HepG2 (cell line): ENCODE measurements around the gene ATAD2B. TPM values are rescaled to one million over a fixed set of nuclear protein-coding genes. Genes with fewer than 3 reads are reported as not detected.

Source experiments
- ELF4 ChIP-seq: sonication (generic); formaldehyde crosslinking; IDR thresholded peaks from 2 replicates; pipeline ENCODE4 v1.5.0; 2020; ENCODE audit warnings: missing genetic modification reagents, mild to moderate bottlenecking, moderate library complexity, borderline replicate concordance
- HDAC2 ChIP-seq: sonication (generic); formaldehyde crosslinking; IDR thresholded peaks from 2 replicates; pipeline ENCODE4 v1.4.0; 2020; ENCODE audit warnings: missing genetic modification reagents
- IRX3 ChIP-seq: sonication (generic); formaldehyde crosslinking; IDR thresholded peaks from 2 replicates; pipeline ENCODE4 v1.8.1; 2023; ENCODE audit warnings: mild to moderate bottlenecking, low read depth, missing genetic modification reagents, borderline replicate concordance
- MED8 ChIP-seq: sonication (generic); formaldehyde crosslinking; IDR thresholded peaks from 2 replicates; pipeline ENCODE4 v1.8.1; 2023; ENCODE audit warnings: mild to moderate bottlenecking, missing genetic modification reagents; ENCODE audit not compliant: insufficient replicate concordance
- POLR2G ChIP-seq: fragments of 200-400 bp; formaldehyde crosslinking; IDR thresholded peaks from 2 replicates; pipeline ENCODE4 v1.6.1; 2018; ENCODE audit warnings: mild to moderate bottlenecking, low read depth, low read length, moderate library complexity
- SRF ChIP-seq: IDR thresholded peaks from 2 replicates; pipeline ENCODE4 v1.6.1; 2011; ENCODE audit warnings: mild to moderate bottlenecking, low read depth, low read length, moderate library complexity
- TCF12 ChIP-seq, 2 experiments: fragments of 450-650 bp in 1 of 2; sonication (generic) in 1 of 2; formaldehyde crosslinking in 1 of 2; IDR thresholded peaks; 2 replicates each; pipeline versions ENCODE4 v1.6.1 to v1.8.0; 2017 to 2022; ENCODE audit warnings: antibody characterized with exemption in 1 of 2, mild to moderate bottlenecking in 1 of 2, missing genetic modification reagents in 1 of 2, moderate library complexity in 1 of 2
- ZNF24 ChIP-seq: fragments of 450-650 bp; IDR thresholded peaks from 2 replicates; pipeline ENCODE4 v1.6.1; 2017; ENCODE audit warnings: antibody characterized with exemption, mild to moderate bottlenecking
- ZNF431 ChIP-seq: sonication (generic); formaldehyde crosslinking; IDR thresholded peaks from 2 replicates; pipeline ENCODE4 v1.9.0; 2022; ENCODE audit warnings: missing genetic modification reagents, low read depth, mild to moderate bottlenecking, borderline replicate concordance
- ZNF564 ChIP-seq: sonication (generic); formaldehyde crosslinking; IDR thresholded peaks from 2 replicates; pipeline ENCODE4 v1.8.1; 2023; ENCODE audit warnings: mild to moderate bottlenecking, missing genetic modification reagents
- ZNF629 ChIP-seq: sonication (generic); formaldehyde crosslinking; conservative IDR thresholded peaks from 2 replicates; pipeline ENCODE4 v1.5.0; 2020; ENCODE audit warnings: missing genetic modification reagents
- polyA plus RNA-seq, 8 experiments: library from polyadenylated mRNA; depleted of rRNA in 3 of 8; stranded (reverse) in 7 of 8; unstranded in 1 of 8; fragments of >200 nt; fragmentation: Illumina TruSeq in 4 of 8; extraction: Trizol in 4 of 8; gene quantifications; 2 replicates each; pipeline versions ENCODE4 v1.2.1 to v1.2.3, GENCODE V29; 2011 to 2016; ENCODE audit warnings: low read depth in 4 of 8, missing spikeins in 1 of 8, mixed read lengths in 1 of 8; ENCODE audit not compliant: insufficient read depth in 1 of 8
- total RNA-seq, 5 experiments: library from RNA; depleted of rRNA; stranded (reverse); fragments of >200 nt; fragmentation: Illumina TruSeq; extraction: Trizol; gene quantifications; 2 replicates each; pipeline ENCODE4 v1.2.3, GENCODE V29; 2016; ENCODE audit warnings: low read depth in 1 of 5
- TF ChIP-seq, protein P1 (sequence below): sonication (generic); formaldehyde crosslinking; IDR thresholded peaks from 2 replicates; pipeline ENCODE4 v1.4.0; 2020; ENCODE audit warnings: mild to moderate bottlenecking, low read depth, missing genetic modification reagents
- TF ChIP-seq, protein P2 (sequence below): sonication (generic); formaldehyde crosslinking; IDR thresholded peaks from 2 replicates; pipeline ENCODE4 v1.4.0; 2020; ENCODE audit warnings: mild to moderate bottlenecking, missing genetic modification reagents
- TF ChIP-seq, protein P3 (sequence below): sonication (generic); formaldehyde crosslinking; IDR thresholded peaks from 2 replicates; pipeline ENCODE4 v1.5.0; 2020; ENCODE audit warnings: mild to moderate bottlenecking, missing genetic modification reagents
- TF ChIP-seq, protein P4 (sequence below): sonication (generic); formaldehyde crosslinking; IDR thresholded peaks from 2 replicates; pipeline ENCODE4 v1.9.0; 2022; ENCODE audit warnings: low read depth, missing genetic modification reagents
- TF ChIP-seq, protein P5 (sequence below): sonication (generic); formaldehyde crosslinking; IDR thresholded peaks from 2 replicates; pipeline ENCODE4 v1.8.1; 2023; ENCODE audit warnings: missing genetic modification reagents, inconsistent platforms, borderline replicate concordance
- TF ChIP-seq, protein P6 (sequence below): sonication (generic); formaldehyde crosslinking; IDR thresholded peaks from 2 replicates; pipeline ENCODE4 v1.8.1; 2023; ENCODE audit warnings: mild to moderate bottlenecking, missing genetic modification reagents

The ATAD2B gene
- total and polyA plus RNA-seq, 2 of the 13 experiments (the other 11 are each of a cell fraction or from before 2014, with no cell fraction given) = 5.3 to 22.2 TPM

DNA sequence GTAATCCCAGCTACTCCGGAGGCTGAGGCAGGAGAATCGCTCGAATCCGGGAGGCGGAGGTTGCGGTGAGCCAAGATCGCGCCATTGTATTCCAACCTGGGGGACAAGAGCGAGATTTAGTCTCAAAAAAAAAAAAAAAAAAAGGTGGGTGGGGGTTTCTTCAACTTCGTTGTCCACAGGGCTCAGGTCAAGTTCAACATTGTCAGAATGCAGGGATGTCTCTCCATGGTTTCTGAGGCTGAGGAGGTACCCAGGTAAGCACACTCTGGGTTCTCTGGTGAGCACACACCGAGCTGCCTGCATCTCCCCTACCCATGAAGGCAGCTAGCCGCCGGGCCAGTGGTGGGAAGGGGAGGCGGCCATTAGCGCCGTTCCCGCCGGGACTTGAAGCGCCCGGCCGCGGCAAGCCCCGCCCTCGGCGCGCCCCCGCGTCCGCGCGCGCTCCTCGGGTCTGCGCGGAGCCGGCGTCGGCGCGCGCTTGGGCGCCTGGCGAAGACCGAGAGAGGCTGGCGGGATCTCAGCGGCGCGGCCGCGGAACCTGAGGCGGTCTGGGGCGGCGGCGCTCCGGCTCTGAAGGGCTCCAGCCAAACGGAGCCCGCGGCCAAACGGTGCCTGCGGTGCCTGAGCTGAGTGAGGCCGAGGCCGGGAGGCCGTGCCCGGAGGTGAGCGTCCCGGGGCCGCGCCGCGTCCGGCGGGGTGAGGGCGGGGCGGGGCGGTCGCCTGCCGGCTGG lies 13.2 kb upstream of the ATAD2B start, which contains the start of gene UBXN2A (continued):
- TF ChIP-seq, protein P1, sequence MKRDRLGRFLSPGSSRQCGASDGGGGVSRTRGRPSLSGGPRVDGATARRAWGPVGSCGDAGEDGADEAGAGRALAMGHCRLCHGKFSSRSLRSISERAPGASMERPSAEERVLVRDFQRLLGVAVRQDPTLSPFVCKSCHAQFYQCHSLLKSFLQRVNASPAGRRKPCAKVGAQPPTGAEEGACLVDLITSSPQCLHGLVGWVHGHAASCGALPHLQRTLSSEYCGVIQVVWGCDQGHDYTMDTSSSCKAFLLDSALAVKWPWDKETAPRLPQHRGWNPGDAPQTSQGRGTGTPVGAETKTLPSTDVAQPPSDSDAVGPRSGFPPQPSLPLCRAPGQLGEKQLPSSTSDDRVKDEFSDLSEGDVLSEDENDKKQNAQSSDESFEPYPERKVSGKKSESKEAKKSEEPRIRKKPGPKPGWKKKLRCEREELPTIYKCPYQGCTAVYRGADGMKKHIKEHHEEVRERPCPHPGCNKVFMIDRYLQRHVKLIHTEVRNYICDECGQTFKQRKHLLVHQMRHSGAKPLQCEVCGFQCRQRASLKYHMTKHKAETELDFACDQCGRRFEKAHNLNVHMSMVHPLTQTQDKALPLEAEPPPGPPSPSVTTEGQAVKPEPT = peak; percentile 41; the same call in 1 of the 2 replicates
- TF ChIP-seq, protein P2, sequence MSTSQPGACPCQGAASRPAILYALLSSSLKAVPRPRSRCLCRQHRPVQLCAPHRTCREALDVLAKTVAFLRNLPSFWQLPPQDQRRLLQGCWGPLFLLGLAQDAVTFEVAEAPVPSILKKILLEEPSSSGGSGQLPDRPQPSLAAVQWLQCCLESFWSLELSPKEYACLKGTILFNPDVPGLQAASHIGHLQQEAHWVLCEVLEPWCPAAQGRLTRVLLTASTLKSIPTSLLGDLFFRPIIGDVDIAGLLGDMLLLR (CRISPR knock-in tag) = peak; percentile 78
- TF ChIP-seq ZNF564 (CRISPR knock-in tag) (peak; percentile 43), HDAC2 (0 out of 2 replicates have a peak, but pooled peaks have one; percentile 10), MED8 (peak; percentile 39), ZNF431 (CRISPR knock-in tag) (peak; percentile 92; the same call in 1 of the 2 replicates), ELF4 (peak; percentile 90), SRF (no peak), POLR2G (peak; percentile 87), IRX3 (CRISPR knock-in tag) (peak; percentile 66; the same call in 1 of the 2 replicates), ZNF629 (no peak), TCF12 (IDR thresholded peaks at IDR 0.05) (no peak), TCF12 (CRISPR knock-in tag; IDR thresholded peaks at IDR 0.05) (peak; percentile 83; the same call in 1 of the 2 replicates), ZNF24 (0 out of 2 replicates have a peak, but pooled peaks have one; percentile 28)
- TF ChIP-seq, protein P3, sequence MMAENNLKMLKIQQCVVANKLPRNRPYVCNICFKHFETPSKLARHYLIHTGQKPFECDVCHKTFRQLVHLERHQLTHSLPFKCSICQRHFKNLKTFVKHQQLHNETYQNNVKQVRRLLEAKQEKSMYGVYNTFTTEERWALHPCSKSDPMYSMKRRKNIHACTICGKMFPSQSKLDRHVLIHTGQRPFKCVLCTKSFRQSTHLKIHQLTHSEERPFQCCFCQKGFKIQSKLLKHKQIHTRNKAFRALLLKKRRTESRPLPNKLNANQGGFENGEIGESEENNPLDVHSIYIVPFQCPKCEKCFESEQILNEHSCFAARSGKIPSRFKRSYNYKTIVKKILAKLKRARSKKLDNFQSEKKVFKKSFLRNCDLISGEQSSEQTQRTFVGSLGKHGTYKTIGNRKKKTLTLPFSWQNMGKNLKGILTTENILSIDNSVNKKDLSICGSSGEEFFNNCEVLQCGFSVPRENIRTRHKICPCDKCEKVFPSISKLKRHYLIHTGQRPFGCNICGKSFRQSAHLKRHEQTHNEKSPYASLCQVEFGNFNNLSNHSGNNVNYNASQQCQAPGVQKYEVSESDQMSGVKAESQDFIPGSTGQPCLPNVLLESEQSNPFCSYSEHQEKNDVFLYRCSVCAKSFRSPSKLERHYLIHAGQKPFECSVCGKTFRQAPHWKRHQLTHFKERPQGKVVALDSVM (CRISPR knock-in tag) = peak; percentile 88
- TF ChIP-seq, protein P4, sequence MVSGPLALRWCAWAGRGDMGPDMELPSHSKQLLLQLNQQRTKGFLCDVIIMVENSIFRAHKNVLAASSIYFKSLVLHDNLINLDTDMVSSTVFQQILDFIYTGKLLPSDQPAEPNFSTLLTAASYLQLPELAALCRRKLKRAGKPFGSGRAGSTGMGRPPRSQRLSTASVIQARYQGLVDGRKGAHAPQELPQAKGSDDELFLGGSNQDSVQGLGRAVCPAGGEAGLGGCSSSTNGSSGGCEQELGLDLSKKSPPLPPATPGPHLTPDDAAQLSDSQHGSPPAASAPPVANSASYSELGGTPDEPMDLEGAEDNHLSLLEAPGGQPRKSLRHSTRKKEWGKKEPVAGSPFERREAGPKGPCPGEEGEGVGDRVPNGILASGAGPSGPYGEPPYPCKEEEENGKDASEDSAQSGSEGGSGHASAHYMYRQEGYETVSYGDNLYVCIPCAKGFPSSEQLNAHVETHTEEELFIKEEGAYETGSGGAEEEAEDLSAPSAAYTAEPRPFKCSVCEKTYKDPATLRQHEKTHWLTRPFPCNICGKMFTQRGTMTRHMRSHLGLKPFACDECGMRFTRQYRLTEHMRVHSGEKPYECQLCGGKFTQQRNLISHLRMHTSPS (CRISPR knock-in tag) = 0 out of 2 replicates have a peak, but pooled peaks have one; percentile 8
- TF ChIP-seq, protein P5, sequence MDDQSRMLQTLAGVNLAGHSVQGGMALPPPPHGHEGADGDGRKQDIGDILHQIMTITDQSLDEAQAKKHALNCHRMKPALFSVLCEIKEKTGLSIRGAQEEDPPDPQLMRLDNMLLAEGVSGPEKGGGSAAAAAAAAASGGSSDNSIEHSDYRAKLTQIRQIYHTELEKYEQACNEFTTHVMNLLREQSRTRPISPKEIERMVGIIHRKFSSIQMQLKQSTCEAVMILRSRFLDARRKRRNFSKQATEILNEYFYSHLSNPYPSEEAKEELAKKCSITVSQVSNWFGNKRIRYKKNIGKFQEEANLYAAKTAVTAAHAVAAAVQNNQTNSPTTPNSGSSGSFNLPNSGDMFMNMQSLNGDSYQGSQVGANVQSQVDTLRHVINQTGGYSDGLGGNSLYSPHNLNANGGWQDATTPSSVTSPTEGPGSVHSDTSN (CRISPR knock-in tag) = no peak
- TF ChIP-seq, protein P6, sequence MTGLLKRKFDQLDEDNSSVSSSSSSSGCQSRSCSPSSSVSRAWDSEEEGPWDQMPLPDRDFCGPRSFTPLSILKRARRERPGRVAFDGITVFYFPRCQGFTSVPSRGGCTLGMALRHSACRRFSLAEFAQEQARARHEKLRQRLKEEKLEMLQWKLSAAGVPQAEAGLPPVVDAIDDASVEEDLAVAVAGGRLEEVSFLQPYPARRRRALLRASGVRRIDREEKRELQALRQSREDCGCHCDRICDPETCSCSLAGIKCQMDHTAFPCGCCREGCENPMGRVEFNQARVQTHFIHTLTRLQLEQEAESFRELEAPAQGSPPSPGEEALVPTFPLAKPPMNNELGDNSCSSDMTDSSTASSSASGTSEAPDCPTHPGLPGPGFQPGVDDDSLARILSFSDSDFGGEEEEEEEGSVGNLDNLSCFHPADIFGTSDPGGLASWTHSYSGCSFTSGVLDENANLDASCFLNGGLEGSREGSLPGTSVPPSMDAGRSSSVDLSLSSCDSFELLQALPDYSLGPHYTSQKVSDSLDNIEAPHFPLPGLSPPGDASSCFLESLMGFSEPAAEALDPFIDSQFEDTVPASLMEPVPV = no peak
